OCI-LY3 (cell line): Measurements from ENCODE around the gene RILPL2.

Experiments
- H2AFZ ChIP-seq: fragments of 200-600, 300-600 bp; shearing (Covaris generic); 2 replicates; pipeline ENCODE4 v1.6.0; 2014; ENCODE audit warnings: antibody characterized with exemption, low read depth, low read length
- H3K27ac ChIP-seq: fragments of 200-600, 300-600 bp; sonication (generic); 2 replicates; pipeline ENCODE4 v1.5.1; 2014; ENCODE audit warnings: mild to moderate bottlenecking, low read length, moderate library complexity, mixed read lengths
- H3K27me3 ChIP-seq: fragments of 200-600, 300-600 bp; sonication (generic); 2 replicates; pipeline ENCODE4 v1.6.1; 2014; ENCODE audit warnings: low read depth, low read length, mixed read lengths
- H3K36me3 ChIP-seq: fragments of 200-600, 300-600 bp; sonication (generic); replicated peaks from 2 replicates; pipeline ENCODE3; 2014; ENCODE audit warnings: low read depth, low read length, mixed read lengths
- H3K4me1 ChIP-seq: fragments of 300-600, 200-600 bp; sonication (generic); 2 replicates; pipeline ENCODE4 v1.6.1; 2014; ENCODE audit warnings: low read length, mixed read lengths
- H3K4me2 ChIP-seq: fragments of 200-600, 300-600 bp; sonication (generic); 2 replicates; pipeline ENCODE4 v1.6.1; 2014; ENCODE audit warnings: low read length, mixed read lengths
- H3K4me3 ChIP-seq: fragments of 300-600, 200-600 bp; sonication (generic); 2 replicates; pipeline ENCODE4 v1.5.1; 2014; ENCODE audit warnings: antibody characterized with exemption, mild to moderate bottlenecking, low read length, moderate library complexity
- H3K79me2 ChIP-seq: fragments of 300-600, 200-600 bp; shearing (Covaris generic); 2 replicates; pipeline ENCODE4 v1.6.1; 2014; ENCODE audit warnings: mild to moderate bottlenecking, low read length, mixed read lengths
- H3K9ac ChIP-seq: fragments of 300-600, 200-600 bp; shearing (Covaris generic); 2 replicates; pipeline ENCODE4 v1.6.0; 2014; ENCODE audit warnings: mild to moderate bottlenecking, low read length, moderate library complexity
- H3K9me3 ChIP-seq: fragments of 200-600, 300-600 bp; shearing (Covaris generic); 2 replicates; pipeline ENCODE4 v1.6.1; 2014; ENCODE audit warnings: low read length, mixed read lengths; ENCODE audit not compliant: insufficient read depth
- H4K20me1 ChIP-seq: fragments of 200-600, 300-600 bp; sonication (generic); 2 replicates; pipeline ENCODE4 v1.6.1; 2016; ENCODE audit warnings: low read length, mixed read lengths; ENCODE audit not compliant: insufficient read depth
- CTCF ChIP-seq: fragments of 200-600, 300-600 bp; sonication (generic); IDR thresholded peaks from 2 replicates; pipeline ENCODE4 v1.5.1; 2014; ENCODE audit warnings: antibody characterized with exemption, low read length, low read depth
- EZH2phosphoT487 ChIP-seq: fragments of 200-600 bp; shearing (Covaris generic); IDR thresholded peaks from 2 replicates; pipeline ENCODE4 v1.6.1; 2018; ENCODE audit warnings: antibody characterized with exemption, mixed run types, low read depth

Gene RILPL2

GRCh38 chr12:123396543-123396942, 39.9 kb downstream of the RILPL2 start:
- H3K27ac ChIP-seq = no peak overlapping the region
- TF ChIP-seq CTCF = no peak
- TF ChIP-seq EZH2phosphoT487 = no peak
- no peaks in the 10 kb centered on the region for H3K4me1 ChIP-seq
- peaks cover 27% of the 10 kb centered on the region for H3K79me2 ChIP-seq
- H3K27me3 ChIP-seq = no peaks in the 10 kb centered on the region
- no peak overlapping the region for H3K4me2 ChIP-seq
- peaks cover 44% of the 10 kb centered on the region for H3K36me3 ChIP-seq
- H4K20me1 ChIP-seq = peaks cover 9% of the 10 kb centered on the region
- no peak overlapping the region for H3K9ac ChIP-seq
- H3K9me3 ChIP-seq = no peaks in the 10 kb centered on the region
- H3K4me3 ChIP-seq = no peak overlapping the region
- H2AFZ ChIP-seq = no peak overlapping the region

- H3K9ac ChIP-seq = no peak overlapping the region
- no peak overlapping the region for H3K4me3 ChIP-seq
- H3K27ac ChIP-seq = no peak overlapping the region
- H3K9me3 ChIP-seq = no peaks in the 10 kb centered on the region
- no peak overlapping the region for H2AFZ ChIP-seq
- H3K27me3 ChIP-seq = no peaks in the 10 kb centered on the region
- TF ChIP-seq EZH2phosphoT487 (no peak), CTCF (no peak)
- H3K36me3 ChIP-seq = peaks cover 54% of the 10 kb centered on the region
- peaks cover 10% of the 10 kb centered on the region for H4K20me1 ChIP-seq
- H3K4me2 ChIP-seq = no peak overlapping the region
- peaks cover 35% of the 10 kb centered on the region for H3K79me2 ChIP-seq
- peaks cover 1% of the 10 kb centered on the region for H3K4me1 ChIP-seq
Measured at GRCh38 chr12:123395236-123395635, 41.2 kb downstream of the RILPL2 start.

GRCh38 chr12:123393747-123394146, 42.7 kb downstream of the RILPL2 start:
- Histone ChIP-seq H3K9ac (no peak overlapping the region), H3K4me2 (no peak overlapping the region), H3K4me1 (peaks cover 6% of the 10 kb centered on the region), H3K27me3 (no peaks in the 10 kb centered on the region), H3K4me3 (no peak overlapping the region), H3K36me3 (peaks cover 49% of the 10 kb centered on the region), H3K79me2 (peaks cover 37% of the 10 kb centered on the region), H2AFZ (no peak overlapping the region), H3K27ac (no peak overlapping the region), H4K20me1 (0 out of 2 replicates have a peak, but pooled peaks cover 9% of the 10 kb centered on the region), H3K9me3 (no peaks in the 10 kb centered on the region)
- TF ChIP-seq CTCF (no peak), EZH2phosphoT487 (no peak)

GRCh38 chr12:123391546-123392343, 44.7 kb downstream of the RILPL2 start:
- no peak overlapping the region for H3K4me2 ChIP-seq
- H3K4me1 ChIP-seq = peaks cover 19% of the 10 kb centered on the region
- H2AFZ ChIP-seq = no peak overlapping the region
- no peaks in the 10 kb centered on the region for H3K27me3 ChIP-seq
- no peak overlapping the region for H3K27ac ChIP-seq
- peaks cover 32% of the 10 kb centered on the region for H3K79me2 ChIP-seq
- H3K36me3 ChIP-seq = peaks cover 39% of the 10 kb centered on the region
- no peak for TF ChIP-seq CTCF
- TF ChIP-seq EZH2phosphoT487 = no peak
- H4K20me1 ChIP-seq = peaks cover 6% of the 10 kb centered on the region; the same call in 1 of the 2 replicates
- no peak overlapping the region for H3K4me3 ChIP-seq
- no peak overlapping the region for H3K9ac ChIP-seq
- no peaks in the 10 kb centered on the region for H3K9me3 ChIP-seq
